Suprapubic skin (tissue), 4 donors: Measurements from ENCODE around the gene PRXL2B. TPM values are rescaled to one million over a fixed set of nuclear protein-coding genes. Genes with fewer than 3 reads are reported as not detected.

Source experiments
- DNase-seq, 2 donors: peaks; one replicate each; pipeline ENCODE4 v3.0.0-alpha.2; 2019; ENCODE audit warnings: low spot score in 2 of 2
- H3K27ac ChIP-seq: fragments of 200-600 bp; sonication (generic); one replicate; pipeline ENCODE4 v1.5.1; 2019
- H3K27me3 ChIP-seq: fragments of 200-600 bp; sonication (generic); one replicate; pipeline ENCODE4 v1.5.1; 2019
- H3K36me3 ChIP-seq: fragments of 200-600 bp; sonication (generic); one replicate; pipeline ENCODE4 v1.5.1; 2019
- H3K4me1 ChIP-seq: fragments of 200-600 bp; sonication (generic); one replicate; pipeline ENCODE4 v1.5.1; 2019
- H3K4me3 ChIP-seq: fragments of 200-600 bp; sonication (generic); one replicate; pipeline ENCODE4 v1.5.1; 2019; ENCODE audit warnings: mild to moderate bottlenecking
- H3K9me3 ChIP-seq: fragments of 200-600 bp; sonication (generic); one replicate; pipeline ENCODE4 v1.5.1; 2019
- CTCF ChIP-seq, 2 donors: fragments of 200-600 bp in 1 of 2; fragments of 450-650 bp in 1 of 2; sonication (generic) in 1 of 2; IDR thresholded peaks; one replicate each; pipeline ENCODE4 v1.5.1; 2016 to 2019; ENCODE audit warnings: antibody characterized with exemption in 2 of 2, mild to moderate bottlenecking in 1 of 2, moderate library complexity in 1 of 2
- EP300 ChIP-seq: sonication (generic); formaldehyde crosslinking; IDR thresholded peaks from one replicate; pipeline ENCODE4 v1.6.1; 2017; ENCODE audit warnings: antibody characterized with exemption
- POLR2A ChIP-seq, 2 donors: fragments of 450-650 bp; IDR thresholded peaks; one replicate each; pipeline ENCODE4 v1.6.1; 2017; ENCODE audit warnings: antibody characterized with exemption in 2 of 2, mild to moderate bottlenecking in 2 of 2, moderate library complexity in 2 of 2
- POLR2AphosphoS5 ChIP-seq, 3 donors: sonication (generic); formaldehyde crosslinking; IDR thresholded peaks; one replicate each; pipeline ENCODE4 v1.6.1; 2017; ENCODE audit warnings: antibody characterized with exemption in 3 of 3
- WGBS: methylation state at CpG from one replicate; pipeline ENCODE4 v1.1.5; 2018; 5-methylcytosine and 5-hydroxymethylcytosine counted together
- total RNA-seq, 4 donors: library from RNA; depleted of rRNA; stranded (reverse); fragments of >200 nt; gene quantifications; one replicate each; pipeline ENCODE4 v1.1.0, GENCODE V29; 2016

The PRXL2B gene
- total RNA-seq, 4 donors from 2014 or later: 9.7 to 16.3 (median 10.7) TPM

GRCh38 chr1:2559509-2560298 lies 26.9 kb upstream of the PRXL2B start:
- no peak for TF ChIP-seq POLR2AphosphoS5 (IDR thresholded peaks at IDR 0.05)
- DNase-seq: no peak
- Histone ChIP-seq H3K36me3 (peaks cover 50% of the 10 kb centered on the region), H3K27me3 (no peaks in the 10 kb centered on the region), H3K4me1 (peaks cover 37% of the 10 kb centered on the region), H3K4me3 (no peak overlapping the region), H3K9me3 (no peaks in the 10 kb centered on the region), H3K27ac (no peak overlapping the region)
- 73% methylated on average over 17 of the region's 35 CpGs for WGBS

DNA sequence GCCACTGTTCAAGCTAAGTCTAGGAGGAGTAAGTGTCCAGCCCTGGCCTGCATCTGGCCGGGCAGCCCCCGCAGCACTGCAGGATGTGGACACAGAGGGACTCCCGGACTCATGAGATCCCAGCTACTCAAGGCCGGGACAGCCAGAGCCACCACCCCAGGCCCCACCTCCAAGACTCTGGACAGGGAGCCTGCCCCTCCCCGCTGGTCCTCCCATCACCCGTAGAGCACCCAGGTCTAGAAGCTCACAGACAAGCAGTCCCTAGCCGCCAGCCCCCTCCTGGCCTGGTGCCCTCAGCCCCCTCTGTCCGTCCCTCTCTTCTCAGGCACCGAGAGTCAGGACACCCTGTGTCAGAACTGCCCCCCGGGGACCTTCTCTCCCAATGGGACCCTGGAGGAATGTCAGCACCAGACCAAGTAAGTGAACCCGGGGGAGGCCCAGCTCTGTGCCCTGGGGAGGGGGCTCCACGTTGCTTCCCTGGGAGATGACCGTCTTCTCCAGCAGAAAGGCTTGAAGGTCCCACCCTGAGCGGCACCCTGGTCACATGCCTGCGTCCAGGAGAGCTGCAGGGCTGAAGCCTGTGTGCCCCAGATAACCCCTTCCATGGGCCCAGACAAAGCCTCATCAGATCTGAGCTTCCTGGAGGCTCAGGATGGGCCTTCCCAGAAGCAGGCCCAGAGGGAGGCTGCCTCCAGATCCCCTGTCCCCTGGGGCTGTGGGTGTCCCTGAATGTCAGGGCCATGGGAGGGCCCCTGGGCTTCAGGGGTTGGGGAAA lies 26.1 kb upstream of the PRXL2B start:
- 87% methylated on average over 9 of the region's 15 CpGs for WGBS
- DNase-seq: peak in 1 of 2 donors; percentile 64
- no peak for TF ChIP-seq POLR2A (IDR thresholded peaks at IDR 0.05)
- Histone ChIP-seq H3K27ac (no peak overlapping the region), H3K9me3 (no peaks in the 10 kb centered on the region), H3K36me3 (peaks cover 50% of the 10 kb centered on the region), H3K27me3 (no peaks in the 10 kb centered on the region), H3K4me3 (no peak overlapping the region), H3K4me1 (peaks cover 29% of the 10 kb centered on the region)

GRCh38 chr1:2561446-2561845 lies 25.1 kb upstream of the PRXL2B start:
- H3K4me1 ChIP-seq: peaks cover 23% of the 10 kb centered on the region
- WGBS: 80% methylated on average over 11 of the region's 11 CpGs
- no peak for DNase-seq
- no peaks in the 10 kb centered on the region for H3K9me3 ChIP-seq
- no peak for TF ChIP-seq POLR2A (IDR thresholded peaks at IDR 0.05)
- no peak for TF ChIP-seq POLR2AphosphoS5 (IDR thresholded peaks at IDR 0.05)
- TF ChIP-seq CTCF (IDR thresholded peaks at IDR 0.05): no peak
- TF ChIP-seq EP300: no peak
- no peak overlapping the region for H3K27ac ChIP-seq
- H3K4me3 ChIP-seq: no peak overlapping the region
- H3K36me3 ChIP-seq: peaks cover 50% of the 10 kb centered on the region
- H3K27me3 ChIP-seq: no peaks in the 10 kb centered on the region

DNA sequence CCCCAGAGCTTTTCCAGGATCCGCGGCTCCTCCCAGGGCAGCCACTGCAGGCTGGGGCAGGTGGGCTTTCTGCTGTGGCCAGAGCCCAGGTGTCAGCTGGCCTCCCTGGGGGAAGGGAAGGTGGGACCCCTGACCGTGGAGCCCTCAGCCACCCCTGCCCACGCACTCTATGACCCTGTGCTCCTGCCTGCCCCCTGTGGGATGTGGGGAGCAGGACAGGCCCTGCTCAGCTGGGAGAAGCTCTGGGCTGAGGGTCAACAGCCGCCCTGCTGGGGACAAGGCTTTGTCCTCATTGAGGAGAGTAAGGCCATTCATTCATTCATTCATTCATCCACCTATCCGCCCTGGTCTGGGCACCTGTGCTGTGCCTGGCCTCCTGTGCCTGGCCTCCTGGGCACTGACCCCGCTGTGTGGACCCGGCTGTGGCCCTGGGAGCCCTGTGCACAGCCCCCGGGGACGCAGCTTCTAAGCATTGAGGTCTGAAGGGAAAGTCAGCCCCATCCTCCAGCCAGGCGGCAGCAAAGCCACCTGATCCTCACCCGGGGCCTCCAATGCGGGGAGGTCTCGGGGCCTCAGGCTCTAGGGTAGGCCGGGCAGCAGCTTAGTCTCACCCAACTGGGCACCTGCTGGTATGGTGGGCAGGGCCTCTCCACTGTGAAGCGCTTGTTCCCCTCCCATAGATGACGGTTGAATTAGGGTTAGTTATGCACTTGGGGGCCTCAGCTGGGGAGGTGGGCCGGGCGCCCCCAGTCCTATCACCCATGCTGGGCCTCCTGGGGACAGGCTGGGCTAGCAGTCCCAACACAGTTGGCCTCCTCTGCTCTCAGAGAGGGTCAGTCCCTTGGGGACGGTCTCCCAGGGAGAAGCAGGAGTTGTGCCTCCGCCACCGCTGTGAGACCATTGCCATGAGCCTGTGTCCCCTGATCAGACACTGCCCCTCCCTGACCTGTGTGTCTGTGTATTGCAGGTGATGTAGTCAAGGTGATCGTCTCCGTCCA lies 24.4 kb upstream of the PRXL2B start:
- TF ChIP-seq CTCF (IDR thresholded peaks at IDR 0.05): peak in 1 of 2 donors; percentile 35
- no peak for TF ChIP-seq EP300
- H3K9me3 ChIP-seq: no peaks in the 10 kb centered on the region
- peaks cover 3% of the 10 kb centered on the region for H3K27me3 ChIP-seq
- no peak overlapping the region for H3K4me3 ChIP-seq
- peaks cover 50% of the 10 kb centered on the region for H3K36me3 ChIP-seq
- H3K4me1 ChIP-seq: peaks cover 17% of the 10 kb centered on the region
- no peak overlapping the region for H3K27ac ChIP-seq
- 88% methylated on average over 11 of the region's 24 CpGs for WGBS
- DNase-seq: no peak

GRCh38 chr1:2563205-2563604 lies 23.4 kb upstream of the PRXL2B start:
- no peak for DNase-seq
- TF ChIP-seq POLR2A (IDR thresholded peaks at IDR 0.05) (no peak), CTCF (IDR thresholded peaks at IDR 0.05) (no peak), POLR2AphosphoS5 (IDR thresholded peaks at IDR 0.05) (no peak), EP300 (no peak)
- Histone ChIP-seq H3K27ac (no peak overlapping the region), H3K9me3 (no peaks in the 10 kb centered on the region), H3K36me3 (peaks cover 50% of the 10 kb centered on the region), H3K4me3 (no peak overlapping the region), H3K4me1 (peaks cover 7% of the 10 kb centered on the region), H3K27me3 (peaks cover 5% of the 10 kb centered on the region)
- WGBS: 100% methylated on average over 1 of the region's 18 CpGs
